ENCODE results near the gene LYRM2. TPM values are rescaled to one million over a fixed set of nuclear protein-coding genes. Genes with fewer than 3 reads are reported as not detected.

LYRM2 gene
- total RNA-seq, 1 donor from 2014 or later, result 34.4 TPM

DNA sequence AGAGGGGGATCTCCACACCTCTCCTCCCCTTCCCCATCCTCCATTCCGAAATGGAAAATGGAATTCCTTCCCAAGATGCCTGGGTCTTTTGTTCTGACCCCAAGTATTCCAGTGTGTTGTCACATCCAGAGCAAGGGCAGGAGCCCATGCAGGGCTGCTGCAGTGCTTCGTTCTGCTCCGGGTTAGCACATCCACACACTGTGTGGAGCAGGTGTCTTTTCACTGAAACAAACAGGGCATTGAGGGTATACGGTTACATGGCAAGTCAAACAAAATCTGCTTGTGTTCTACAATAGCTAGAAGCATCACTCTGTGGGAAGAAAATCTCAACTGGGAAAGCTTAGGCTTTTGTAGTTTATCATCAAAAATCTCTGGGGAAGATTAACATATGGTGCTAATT is 56.9 kb downstream of the LYRM2 start:
- no peak overlapping the region for H3K27ac Mint-ChIP-seq (ENCODE audit: unreplicated experiment)
- no peaks in the 10 kb centered on the region for H3K4me1 Mint-ChIP-seq (ENCODE audit: unreplicated experiment)
- no peak overlapping the region for H3K4me3 Mint-ChIP-seq (ENCODE audit: unreplicated experiment)
- H3K9me3 Mint-ChIP-seq (ENCODE audit: unreplicated experiment), result no peaks in the 10 kb centered on the region
- no peaks in the 10 kb centered on the region for H3K36me3 Mint-ChIP-seq (ENCODE audit: unreplicated experiment)
- TF ChIP-seq, protein P1, sequence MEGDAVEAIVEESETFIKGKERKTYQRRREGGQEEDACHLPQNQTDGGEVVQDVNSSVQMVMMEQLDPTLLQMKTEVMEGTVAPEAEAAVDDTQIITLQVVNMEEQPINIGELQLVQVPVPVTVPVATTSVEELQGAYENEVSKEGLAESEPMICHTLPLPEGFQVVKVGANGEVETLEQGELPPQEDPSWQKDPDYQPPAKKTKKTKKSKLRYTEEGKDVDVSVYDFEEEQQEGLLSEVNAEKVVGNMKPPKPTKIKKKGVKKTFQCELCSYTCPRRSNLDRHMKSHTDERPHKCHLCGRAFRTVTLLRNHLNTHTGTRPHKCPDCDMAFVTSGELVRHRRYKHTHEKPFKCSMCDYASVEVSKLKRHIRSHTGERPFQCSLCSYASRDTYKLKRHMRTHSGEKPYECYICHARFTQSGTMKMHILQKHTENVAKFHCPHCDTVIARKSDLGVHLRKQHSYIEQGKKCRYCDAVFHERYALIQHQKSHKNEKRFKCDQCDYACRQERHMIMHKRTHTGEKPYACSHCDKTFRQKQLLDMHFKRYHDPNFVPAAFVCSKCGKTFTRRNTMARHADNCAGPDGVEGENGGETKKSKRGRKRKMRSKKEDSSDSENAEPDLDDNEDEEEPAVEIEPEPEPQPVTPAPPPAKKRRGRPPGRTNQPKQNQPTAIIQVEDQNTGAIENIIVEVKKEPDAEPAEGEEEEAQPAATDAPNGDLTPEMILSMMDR (IDR thresholded peaks at IDR 0.05), result no peak
- H3K27me3 Mint-ChIP-seq (ENCODE audit: unreplicated experiment), result no peaks in the 10 kb centered on the region
- DNase-seq (ENCODE audit: extremely low spot score, unreplicated experiment), result no peak

DNA sequence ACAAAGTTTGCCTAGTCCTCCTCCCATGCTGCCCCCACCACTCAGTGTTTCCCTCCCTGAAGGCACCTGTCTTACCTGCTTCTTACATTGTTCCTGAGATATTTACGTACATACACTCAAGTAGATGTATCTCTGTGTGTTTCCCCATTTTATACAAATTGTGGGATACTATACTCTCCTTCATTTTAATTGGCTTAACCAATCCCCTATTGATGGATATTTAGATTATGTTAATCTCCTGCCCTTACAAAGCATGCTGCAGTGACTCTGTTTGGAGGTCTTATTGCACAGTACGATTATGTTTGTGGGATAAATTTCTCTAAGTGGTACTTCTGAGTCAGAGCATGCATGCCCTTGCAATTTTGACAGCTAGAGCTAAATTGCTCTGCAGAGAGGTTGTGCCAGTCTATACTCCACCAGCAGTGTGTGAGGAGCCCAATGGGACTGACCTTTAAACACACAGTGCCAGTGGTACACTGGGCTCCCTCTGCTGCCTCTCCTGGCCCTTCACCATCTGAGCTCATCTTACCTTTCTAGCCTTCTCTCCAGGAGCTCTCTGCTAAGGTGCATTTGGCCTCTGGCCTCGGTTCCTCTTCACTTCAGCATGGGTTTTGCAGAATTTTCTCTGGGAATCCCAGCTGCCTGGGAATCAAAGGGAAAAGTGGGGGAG is 57.4 kb downstream of the LYRM2 start:
- H3K27ac Mint-ChIP-seq (ENCODE audit: unreplicated experiment), result no peak overlapping the region
- no peak overlapping the region for H3K4me3 Mint-ChIP-seq (ENCODE audit: unreplicated experiment)
- H3K36me3 Mint-ChIP-seq (ENCODE audit: unreplicated experiment), result no peaks in the 10 kb centered on the region
- no peaks in the 10 kb centered on the region for H3K4me1 Mint-ChIP-seq (ENCODE audit: unreplicated experiment)
- H3K27me3 Mint-ChIP-seq (ENCODE audit: unreplicated experiment), result no peaks in the 10 kb centered on the region
- H3K9me3 Mint-ChIP-seq (ENCODE audit: unreplicated experiment), result no peaks in the 10 kb centered on the region
- no peak for DNase-seq (ENCODE audit: extremely low spot score, unreplicated experiment)
- TF ChIP-seq, protein P1 (IDR thresholded peaks at IDR 0.05), result no peak

DNA sequence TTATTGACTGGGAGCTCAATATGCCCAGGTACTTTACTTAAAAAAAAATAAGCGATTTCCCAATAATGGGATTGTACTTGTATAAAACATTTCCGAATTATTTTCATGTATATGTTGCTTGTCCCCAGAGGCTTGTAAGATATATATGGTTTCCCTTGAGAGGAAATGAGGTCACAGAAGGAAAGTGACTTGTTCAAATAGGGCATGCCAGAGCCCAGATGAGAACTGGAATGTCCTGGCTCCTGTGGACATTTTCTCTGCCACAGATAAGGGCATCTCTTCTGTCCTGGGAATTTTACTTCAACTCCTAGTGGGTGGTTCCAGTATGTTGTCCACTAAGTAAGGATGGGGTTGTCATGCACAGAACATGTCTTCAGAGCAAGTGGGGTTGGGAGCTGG is 63.0 kb downstream of the LYRM2 start:
- Mint-ChIP-seq H3K27ac (ENCODE audit: unreplicated experiment) (no peak overlapping the region), H3K4me3 (ENCODE audit: unreplicated experiment) (no peak overlapping the region), H3K9me3 (ENCODE audit: unreplicated experiment) (no peaks in the 10 kb centered on the region), H3K36me3 (ENCODE audit: unreplicated experiment) (peaks cover 2% of the 10 kb centered on the region), H3K4me1 (ENCODE audit: unreplicated experiment) (peaks cover 2% of the 10 kb centered on the region), H3K27me3 (ENCODE audit: unreplicated experiment) (no peaks in the 10 kb centered on the region)
- DNase-seq (ENCODE audit: extremely low spot score, unreplicated experiment), result no peak
- TF ChIP-seq, protein P1 (IDR thresholded peaks at IDR 0.05), result no peak

DNA sequence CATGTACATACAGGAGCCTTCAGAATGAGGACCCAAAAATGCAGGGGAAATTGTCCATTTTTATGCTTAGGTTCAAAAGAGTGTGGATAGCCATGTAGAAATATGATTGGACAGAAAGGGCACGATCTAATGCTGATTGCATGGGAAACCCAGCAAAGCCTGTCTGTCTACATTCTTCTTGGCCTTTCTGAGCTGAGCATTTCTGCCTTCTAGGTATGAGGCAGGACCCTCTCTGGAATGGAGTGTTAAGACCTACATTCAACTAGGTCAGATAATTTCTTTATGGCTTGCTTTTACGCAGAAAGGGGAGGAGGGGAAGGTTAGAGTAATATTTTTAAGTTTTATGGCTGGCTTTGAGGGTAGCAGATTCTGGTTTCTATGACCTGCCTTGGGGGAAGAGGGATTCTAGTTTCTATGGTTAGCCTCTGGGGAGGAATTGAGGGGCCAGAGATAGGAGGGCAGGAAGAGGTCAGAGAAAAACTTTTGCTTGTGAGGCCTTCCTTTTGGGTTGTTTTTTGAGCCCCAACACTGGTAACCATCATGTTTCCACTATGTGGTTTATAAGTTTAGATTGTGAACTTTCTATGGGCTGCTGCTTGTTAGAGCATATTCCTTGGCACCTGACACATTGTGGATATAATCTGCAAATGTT is 63.5 kb downstream of the LYRM2 start:
- peaks cover 2% of the 10 kb centered on the region for H3K36me3 Mint-ChIP-seq (ENCODE audit: unreplicated experiment)
- DNase-seq (ENCODE audit: extremely low spot score, unreplicated experiment), result no peak
- no peak overlapping the region for H3K4me3 Mint-ChIP-seq (ENCODE audit: unreplicated experiment)
- no peak overlapping the region for H3K27ac Mint-ChIP-seq (ENCODE audit: unreplicated experiment)
- TF ChIP-seq, protein P1 (IDR thresholded peaks at IDR 0.05), result no peak
- peaks cover 2% of the 10 kb centered on the region for H3K4me1 Mint-ChIP-seq (ENCODE audit: unreplicated experiment)
- no peaks in the 10 kb centered on the region for H3K27me3 Mint-ChIP-seq (ENCODE audit: unreplicated experiment)
- H3K9me3 Mint-ChIP-seq (ENCODE audit: unreplicated experiment), result no peaks in the 10 kb centered on the region

DNA sequence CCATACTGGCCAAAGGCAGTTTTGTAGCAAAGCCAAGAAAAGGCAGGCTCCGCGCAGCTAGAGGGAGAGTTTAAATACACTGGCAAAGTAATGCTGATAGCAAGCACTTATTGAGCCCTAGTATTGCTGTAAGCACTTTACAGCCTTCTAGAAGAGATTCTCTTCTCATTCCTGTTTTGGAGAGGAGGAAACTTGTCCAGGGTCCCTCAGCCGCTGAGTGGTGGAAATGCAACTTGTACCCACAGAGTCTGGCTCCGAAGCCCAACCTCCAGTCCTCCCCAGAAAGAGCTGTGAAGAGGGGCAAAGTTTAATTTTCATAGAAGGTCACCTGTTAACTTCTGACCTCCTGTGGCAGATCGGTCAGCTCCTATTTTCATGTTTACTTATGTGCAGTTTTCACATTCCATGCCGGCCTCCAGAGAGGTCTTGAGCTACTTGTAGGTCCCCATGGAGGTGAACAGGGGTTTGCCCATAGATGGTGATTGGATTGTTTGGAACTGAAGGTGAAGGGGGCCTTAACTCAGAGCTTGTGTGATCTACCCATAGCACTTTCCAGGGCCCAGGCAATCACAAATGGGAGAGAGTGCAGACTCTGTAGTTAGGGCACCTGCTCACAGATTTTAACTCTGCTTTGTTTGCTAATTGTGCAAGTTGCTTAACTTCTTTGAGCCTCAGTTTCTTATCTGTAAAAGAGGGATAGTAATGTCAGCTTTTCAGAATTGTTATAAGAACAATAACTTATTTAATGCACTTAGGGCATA is 70.7 kb downstream of the LYRM2 start:
- Mint-ChIP-seq H3K27ac (ENCODE audit: unreplicated experiment) (no peak overlapping the region), H3K9me3 (ENCODE audit: unreplicated experiment) (no peaks in the 10 kb centered on the region), H3K4me3 (ENCODE audit: unreplicated experiment) (no peak overlapping the region), H3K27me3 (ENCODE audit: unreplicated experiment) (no peaks in the 10 kb centered on the region), H3K4me1 (ENCODE audit: unreplicated experiment) (peaks cover 5% of the 10 kb centered on the region), H3K36me3 (ENCODE audit: unreplicated experiment) (peaks cover 2% of the 10 kb centered on the region)
- TF ChIP-seq, protein P1 (IDR thresholded peaks at IDR 0.05), result no peak
- DNase-seq (ENCODE audit: extremely low spot score, unreplicated experiment), result no peak

All from osteocyte (in vitro differentiated cells).